HEK293 (cell line): Measurements from ENCODE around the gene SLC25A44.

ENCODE experiments used
- ATF2 ChIP-seq: fragments of 450-650 bp; formaldehyde crosslinking; IDR thresholded peaks from 2 replicates; pipeline ENCODE4 v1.5.1; 2016; ENCODE audit warnings: missing biosample characterization, missing genetic modification characterization, low read depth
- BCL11A ChIP-seq: fragments of 450-650 bp; formaldehyde crosslinking; IDR thresholded peaks from 2 replicates; pipeline ENCODE4 v1.5.1; 2016; ENCODE audit warnings: low read depth, missing biosample characterization, missing genetic modification characterization
- BCL11B ChIP-seq: fragments of 450-650 bp; formaldehyde crosslinking; IDR thresholded peaks from 2 replicates; pipeline ENCODE4 v1.5.1; 2016; ENCODE audit warnings: low read depth, missing biosample characterization, missing genetic modification characterization
- EGR2 ChIP-seq: fragments of 450-650 bp; formaldehyde crosslinking; IDR thresholded peaks from 2 replicates; pipeline ENCODE4 v1.5.1; 2016; ENCODE audit warnings: low read depth, missing biosample characterization, missing genetic modification characterization
- GLI4 ChIP-seq: fragments of 450-650 bp; formaldehyde crosslinking; IDR thresholded peaks from 2 replicates; pipeline ENCODE4 v1.5.1; 2016; ENCODE audit warnings: missing biosample characterization, missing genetic modification characterization
- KLF1 ChIP-seq: fragments of 450-650 bp; formaldehyde crosslinking; IDR thresholded peaks from 2 replicates; pipeline ENCODE4 v1.5.1; 2016; ENCODE audit warnings: missing biosample characterization, missing genetic modification characterization
- KLF16 ChIP-seq: fragments of 450-650 bp; formaldehyde crosslinking; IDR thresholded peaks from 2 replicates; pipeline ENCODE4 v1.5.1; 2017; ENCODE audit warnings: missing biosample characterization, missing genetic modification characterization
- OVOL3 ChIP-seq: fragments of 450-650 bp; formaldehyde crosslinking; IDR thresholded peaks from 2 replicates; pipeline ENCODE4 v1.5.1; 2016; ENCODE audit warnings: missing biosample characterization, missing genetic modification characterization
- PRDM10 ChIP-seq: fragments of 450-650 bp; formaldehyde crosslinking; IDR thresholded peaks from 2 replicates; pipeline ENCODE4 v1.5.1; 2016; ENCODE audit warnings: missing biosample characterization, missing genetic modification characterization
- SCRT2 ChIP-seq: fragments of 450-650 bp; formaldehyde crosslinking; IDR thresholded peaks from 2 replicates; pipeline ENCODE4 v1.5.1; 2016; ENCODE audit warnings: missing biosample characterization, missing genetic modification characterization
- SP7 ChIP-seq: fragments of 450-650 bp; formaldehyde crosslinking; IDR thresholded peaks from 2 replicates; pipeline ENCODE4 v1.5.1; 2016; ENCODE audit warnings: missing biosample characterization, missing genetic modification characterization
- YY1 ChIP-seq: fragments of 450-650 bp; formaldehyde crosslinking; IDR thresholded peaks from 2 replicates; pipeline ENCODE4 v1.5.1; 2018; ENCODE audit warnings: missing biosample characterization, missing genetic modification characterization
- ZNF148 ChIP-seq: fragments of 450-650 bp; formaldehyde crosslinking; IDR thresholded peaks from 2 replicates; pipeline ENCODE4 v1.5.0; 2017; ENCODE audit warnings: missing biosample characterization, missing genetic modification characterization, borderline replicate concordance
- ZNF239 ChIP-seq: fragments of 450-650 bp; formaldehyde crosslinking; IDR thresholded peaks from 2 replicates; pipeline ENCODE4 v1.5.1; 2016; ENCODE audit warnings: missing biosample characterization, missing genetic modification characterization
- ZNF280D ChIP-seq: fragments of 450-650 bp; formaldehyde crosslinking; IDR thresholded peaks from 2 replicates; pipeline ENCODE4 v1.5.1; 2016; ENCODE audit warnings: missing biosample characterization, missing genetic modification characterization
- ZNF324 ChIP-seq: fragments of 450-650 bp; formaldehyde crosslinking; IDR thresholded peaks from 2 replicates; pipeline ENCODE4 v1.5.1; 2016; ENCODE audit warnings: missing biosample characterization, missing genetic modification characterization
- ZNF391 ChIP-seq: fragments of 450-650 bp; formaldehyde crosslinking; IDR thresholded peaks from 2 replicates; pipeline ENCODE4 v1.5.1; 2016; ENCODE audit warnings: low read depth, missing biosample characterization, missing genetic modification characterization, borderline replicate concordance
- ZNF449 ChIP-seq: fragments of 450-650 bp; formaldehyde crosslinking; IDR thresholded peaks from 2 replicates; pipeline ENCODE4 v1.5.1; 2017; ENCODE audit warnings: missing biosample characterization, mild to moderate bottlenecking, missing genetic modification characterization, moderate library complexity
- ZNF501 ChIP-seq: fragments of 450-650 bp; formaldehyde crosslinking; IDR thresholded peaks from 2 replicates; pipeline ENCODE4 v1.5.1; 2016; ENCODE audit warnings: missing biosample characterization, missing genetic modification characterization
- ZNF549 ChIP-seq: fragments of 450-650 bp; IDR thresholded peaks from 2 replicates; pipeline ENCODE4 v1.5.1; 2018; ENCODE audit warnings: missing biosample characterization, missing genetic modification characterization, mild to moderate bottlenecking, inconsistent platforms, moderate library complexity
- ZNF621 ChIP-seq: fragments of 450-650 bp; formaldehyde crosslinking; IDR thresholded peaks from 2 replicates; pipeline ENCODE4 v1.5.1; 2017; ENCODE audit warnings: missing biosample characterization, missing genetic modification characterization
- ZNF626 ChIP-seq: fragments of 450-650 bp; sonication (Bioruptor Pico); formaldehyde crosslinking; IDR thresholded peaks from 2 replicates; pipeline ENCODE4 v1.5.1; 2018; ENCODE audit warnings: missing biosample characterization, missing genetic modification characterization, inconsistent platforms
- ZNF777 ChIP-seq: fragments of 450-650 bp; formaldehyde crosslinking; IDR thresholded peaks from 2 replicates; pipeline ENCODE4 v1.5.1; 2017; ENCODE audit warnings: missing biosample characterization, missing genetic modification characterization, borderline replicate concordance
- ZSCAN5A ChIP-seq: fragments of 450-650 bp; formaldehyde crosslinking; IDR thresholded peaks from 2 replicates; pipeline ENCODE4 v1.5.1; 2016; ENCODE audit warnings: missing biosample characterization, missing genetic modification characterization

Gene SLC25A44

GRCh38 chr1:156212833-156213643 lies 19.1 kb downstream of the SLC25A44 start, which contains the start of gene PMF1 (continued):
- TF ChIP-seq ZNF391 (tag by site-specific recombination), result peak; percentile 22; the same call in 1 of the 2 replicates
- TF ChIP-seq GLI4, result 0 out of 2 replicates have a peak, but pooled peaks have one; percentile 18
- peak; percentile 91 for TF ChIP-seq ZNF501
- 0 out of 2 replicates have a peak, but pooled peaks have one; percentile 35 for TF ChIP-seq KLF1 (tag by site-specific recombination)
- TF ChIP-seq BCL11A (tag by site-specific recombination), result no peak
- TF ChIP-seq EGR2, result peak; percentile 69
- no peak for TF ChIP-seq ZNF777
- TF ChIP-seq ZSCAN5A (tag by site-specific recombination), result 0 out of 2 replicates have a peak, but pooled peaks have one; percentile 34
- 0 out of 2 replicates have a peak, but pooled peaks have one; percentile 7 for TF ChIP-seq ZNF280D (tag by site-specific recombination)
- TF ChIP-seq ZNF621 (tag by site-specific recombination), result no peak
- TF ChIP-seq ZNF239 (tag by site-specific recombination), result no peak
- no peak for TF ChIP-seq ZNF549 (tag by site-specific recombination)
- peak; percentile 97 for TF ChIP-seq SCRT2
- peak; percentile 93 for TF ChIP-seq PRDM10 (tag by site-specific recombination)
- TF ChIP-seq YY1, result peak; percentile 92
- TF ChIP-seq ZNF626 (tag by site-specific recombination), result no peak
- peak; percentile 29; the same call in 1 of the 2 replicates for TF ChIP-seq ZNF449 (tag by site-specific recombination)
- peak; percentile 38; the same call in 1 of the 2 replicates for TF ChIP-seq OVOL3 (tag by site-specific recombination)
- TF ChIP-seq ZNF148 (tag by site-specific recombination), result no peak; the same call in 1 of the 2 replicates
- peak; percentile 82 for TF ChIP-seq SP7
- peak; percentile 86 for TF ChIP-seq ZNF324
- TF ChIP-seq BCL11B (tag by site-specific recombination), result peak; percentile 56; the same call in 1 of the 2 replicates
- 0 out of 2 replicates have a peak, but pooled peaks have one; percentile 46 for TF ChIP-seq ATF2 (tag by site-specific recombination)
- peak; percentile 90 for TF ChIP-seq KLF16 (tag by site-specific recombination)
